SK-N-MC (cell line): Measurements from ENCODE around the gene ZNF557.

Experiments
- EZH2 ChIP-seq: fragments of 200-600 bp; sonication (generic); IDR thresholded peaks from one replicate; pipeline ENCODE4 v1.6.1; 2017; ENCODE audit warnings: antibody characterized with exemption
- POLR2AphosphoS5 ChIP-seq: IDR thresholded peaks from 2 replicates; pipeline ENCODE4 v1.6.1; 2012; ENCODE audit warnings: mild to moderate bottlenecking, low read depth, low read length, borderline replicate concordance

GRCh38 chr19:7124782-7125181 is 55.3 kb downstream of the ZNF557 start:
- TF ChIP-seq EZH2, result no peak
- no peak for TF ChIP-seq POLR2AphosphoS5
